SK-N-SH treated with all-trans-retinoic acid at 6 μM for 48 hours (cell line): Measurements from ENCODE around the gene HSD3B2.

ENCODE experiments used
- ATAC-seq: fragments of 200-7000 bp; cut with Tn5 transposase; 3 replicates; pipeline ENCODE4 v1.9.1; 2020; ENCODE audit warnings: mild to moderate bottlenecking, moderate library complexity
- ARNTL ChIP-seq: fragments of 450-650 bp; formaldehyde crosslinking; IDR thresholded peaks from 2 replicates; pipeline ENCODE4 v1.5.0; 2020; ENCODE audit warnings: low read depth, mild to moderate bottlenecking, moderate library complexity, borderline replicate concordance
- CREB5 ChIP-seq: fragments of 250-450 bp; sonication (Bioruptor Pico); IDR thresholded peaks from 2 replicates; pipeline ENCODE4 v1.5.1; 2020; ENCODE audit warnings: low read depth, mild to moderate bottlenecking, moderate library complexity
- CSDC2 ChIP-seq: fragments of 250-450 bp; sonication (Bioruptor Pico); IDR thresholded peaks from 2 replicates; pipeline ENCODE4 v1.5.0; 2020; ENCODE audit warnings: mild to moderate bottlenecking, moderate library complexity
- CSRNP3 ChIP-seq: fragments of 250-450 bp; sonication (Bioruptor Pico); IDR thresholded peaks from 2 replicates; pipeline ENCODE4 v1.5.1; 2021; ENCODE audit warnings: mild to moderate bottlenecking, moderate library complexity
- GLIS3 ChIP-seq: fragments of 250-450 bp; sonication (Bioruptor Pico); IDR thresholded peaks from 2 replicates; pipeline ENCODE4 v1.5.0; 2020; ENCODE audit warnings: mild to moderate bottlenecking, moderate library complexity
- OSR1 ChIP-seq: fragments of 250-450 bp; sonication (Bioruptor Pico); IDR thresholded peaks from 2 replicates; pipeline ENCODE4 v1.8.0; 2022; ENCODE audit warnings: moderate library complexity, mild to moderate bottlenecking, inconsistent platforms
- PATZ1 ChIP-seq: fragments of 250-450 bp; sonication (Bioruptor Pico); IDR thresholded peaks from 2 replicates; pipeline ENCODE4 v1.8.0; 2020; ENCODE audit warnings: mild to moderate bottlenecking, moderate library complexity, borderline replicate concordance
- POU6F1 ChIP-seq: fragments of 250-450 bp; sonication (Bioruptor Pico); IDR thresholded peaks from 2 replicates; pipeline ENCODE4 v1.8.0; 2021; ENCODE audit warnings: low read depth, mild to moderate bottlenecking, moderate library complexity, borderline replicate concordance
- RARB ChIP-seq: fragments of 250-450 bp; sonication (Bioruptor Pico); IDR thresholded peaks from 2 replicates; pipeline ENCODE4 v1.8.0; 2021; ENCODE audit warnings: mild to moderate bottlenecking, moderate library complexity
- SNAI2 ChIP-seq: fragments of 250-450 bp; sonication (Bioruptor Pico); IDR thresholded peaks from 2 replicates; pipeline ENCODE4 v1.5.0; 2020; ENCODE audit warnings: mild to moderate bottlenecking, moderate library complexity
- TOX ChIP-seq: fragments of 250-450 bp; sonication (Bioruptor Pico); IDR thresholded peaks from 2 replicates; pipeline ENCODE4 v1.8.0; 2021; ENCODE audit warnings: mild to moderate bottlenecking, moderate library complexity, borderline replicate concordance
- TSHZ2 ChIP-seq: fragments of 250-450 bp; sonication (Bioruptor Pico); IDR thresholded peaks from 2 replicates; pipeline ENCODE4 v1.5.0; 2020; ENCODE audit warnings: mild to moderate bottlenecking, moderate library complexity
- ZC3H10 ChIP-seq: fragments of 250-450 bp; sonication (Bioruptor Pico); IDR thresholded peaks from 2 replicates; pipeline ENCODE4 v1.5.1; 2021; ENCODE audit warnings: mild to moderate bottlenecking, moderate library complexity
- ZFP3 ChIP-seq: fragments of 250-450 bp; sonication (Bioruptor Pico); IDR thresholded peaks from 2 replicates; pipeline ENCODE4 v1.5.0; 2020; ENCODE audit warnings: mild to moderate bottlenecking, moderate library complexity
- ZNF565 ChIP-seq: fragments of 450-650 bp; formaldehyde crosslinking; conservative IDR thresholded peaks from 2 replicates; pipeline ENCODE4 v1.5.0; 2020; ENCODE audit warnings: low read depth, mild to moderate bottlenecking, moderate library complexity
- ZNF8 ChIP-seq: fragments of 450-650 bp; formaldehyde crosslinking; IDR thresholded peaks from 2 replicates; pipeline ENCODE4 v1.5.0; 2020; ENCODE audit warnings: mild to moderate bottlenecking, moderate library complexity

The HSD3B2 gene

GRCh38 chr1:119409731-119410130, 5.2 kb upstream of the HSD3B2 start:
- no peak for ATAC-seq
- no peak for TF ChIP-seq PATZ1
- TF ChIP-seq CREB5 (CRISPR knock-in tag): no peak
- no peak for TF ChIP-seq POU6F1
- no peak for TF ChIP-seq ZNF565 (CRISPR knock-in tag)
- no peak for TF ChIP-seq OSR1 (CRISPR knock-in tag)

- no peak for ATAC-seq
- TF ChIP-seq ARNTL (CRISPR knock-in tag) (no peak), GLIS3 (no peak), ZFP3 (CRISPR knock-in tag) (no peak), PATZ1 (no peak), POU6F1 (no peak), ZNF8 (CRISPR knock-in tag) (no peak), TOX (CRISPR knock-in tag) (no peak), RARB (CRISPR knock-in tag) (no peak), ZC3H10 (no peak), CREB5 (CRISPR knock-in tag) (no peak), TSHZ2 (CRISPR knock-in tag) (no peak), SNAI2 (CRISPR knock-in tag) (no peak)
Observed at GRCh38 chr1:119410961-119411360, 4.0 kb upstream of the HSD3B2 start.

GRCh38 chr1:119416006-119416640, 1.2 kb downstream of the HSD3B2 start:
- ATAC-seq: no peak
- TF ChIP-seq CSDC2 (CRISPR knock-in tag) (no peak), CREB5 (CRISPR knock-in tag) (no peak), CSRNP3 (CRISPR knock-in tag) (no peak)
- TF ChIP-seq, all 23 proteins: peak for 0
